K562 (cell line): ENCODE data around the gene SLC24A3.

Experiments
- CBX8 ChIP-seq: fragments of 200-600 bp; sonication (generic); IDR thresholded peaks from 2 replicates; pipeline ENCODE4 v1.6.1; 2012; ENCODE audit warnings: borderline replicate concordance, mixed run types, low read depth, mild to moderate bottlenecking, moderate library complexity, mixed read lengths, low read length, control low read depth, inconsistent platforms; ENCODE audit not compliant: poor library complexity, severe bottlenecking; ENCODE audit errors: extremely low read depth
- CHD2 ChIP-seq: IDR thresholded peaks from 2 replicates; pipeline ENCODE4 v1.6.1; 2011; ENCODE audit warnings: low read depth, low read length
- KAT7 ChIP-seq: sonication (generic); formaldehyde crosslinking; IDR thresholded peaks from 2 replicates; pipeline ENCODE4 v1.8.0; 2022; ENCODE audit warnings: missing genetic modification reagents, mild to moderate bottlenecking, borderline replicate concordance
- SNIP1 ChIP-seq: fragments of 450-650 bp; IDR thresholded peaks from 2 replicates; pipeline ENCODE4 v1.7.1; 2017; ENCODE audit warnings: low read depth, mild to moderate bottlenecking
- TF ChIP-seq, protein P1 (sequence below), 2 experiments: fragments of 450-650 bp in 1 of 2; sonication (generic) in 1 of 2; formaldehyde crosslinking in 1 of 2; IDR thresholded peaks; 2 replicates each; pipeline versions ENCODE4 v1.7.1 to v1.9.0; 2016 to 2022; ENCODE audit warnings: inconsistent platforms in 1 of 2, mild to moderate bottlenecking in 1 of 2, missing genetic modification reagents in 1 of 2
- TF ChIP-seq, protein P2 (sequence below), 2 experiments: IDR thresholded peaks; 2 replicates each; pipeline ENCODE4 v1.6.1; 2012; ENCODE audit warnings: improper control_type of control experiment in 2 of 2, low read depth in 2 of 2, low read length in 2 of 2, borderline replicate concordance in 1 of 2
- TF ChIP-seq, protein P3 (sequence below), 3 experiments: IDR thresholded peaks in 2 of 3; conservative IDR thresholded peaks in 1 of 3; 2 replicates each; pipeline ENCODE4 v1.5.1; 2011 to 2012; ENCODE audit warnings: low read length in 3 of 3, mild to moderate bottlenecking in 3 of 3, control low read depth in 2 of 3, improper control_type of control experiment in 1 of 3, inconsistent platforms in 1 of 3, low read depth in 1 of 3, mixed read lengths in 1 of 3, moderate library complexity in 1 of 3; ENCODE audit not compliant: insufficient read depth in 2 of 3
- TF ChIP-seq, protein P4 (sequence below): fragments of 250-450 bp; sonication (Bioruptor Pico); IDR thresholded peaks from 2 replicates; pipeline ENCODE4 v1.4.0; 2020; ENCODE audit warnings: borderline replicate concordance

DNA sequence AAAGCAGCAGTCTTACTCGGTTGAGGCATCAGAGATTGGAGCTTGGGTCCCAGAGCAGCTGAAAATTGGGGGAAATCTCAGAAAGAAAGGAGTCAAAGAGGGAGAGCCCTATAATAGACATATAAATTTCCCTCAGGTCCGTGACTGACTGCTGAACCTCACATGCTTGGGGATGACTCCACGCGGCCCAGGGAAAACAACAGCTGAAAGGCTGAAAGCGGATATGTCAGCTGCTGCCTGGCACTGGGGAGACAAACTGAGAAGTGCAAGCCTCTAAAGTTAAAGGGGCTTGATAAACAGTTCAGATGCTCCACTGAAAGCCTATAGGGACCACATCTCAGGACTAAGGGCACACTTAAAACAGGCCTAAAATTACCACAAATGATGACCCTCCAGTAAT, 289.7 kb downstream of the SLC24A3 start:
- TF ChIP-seq, protein P1, sequence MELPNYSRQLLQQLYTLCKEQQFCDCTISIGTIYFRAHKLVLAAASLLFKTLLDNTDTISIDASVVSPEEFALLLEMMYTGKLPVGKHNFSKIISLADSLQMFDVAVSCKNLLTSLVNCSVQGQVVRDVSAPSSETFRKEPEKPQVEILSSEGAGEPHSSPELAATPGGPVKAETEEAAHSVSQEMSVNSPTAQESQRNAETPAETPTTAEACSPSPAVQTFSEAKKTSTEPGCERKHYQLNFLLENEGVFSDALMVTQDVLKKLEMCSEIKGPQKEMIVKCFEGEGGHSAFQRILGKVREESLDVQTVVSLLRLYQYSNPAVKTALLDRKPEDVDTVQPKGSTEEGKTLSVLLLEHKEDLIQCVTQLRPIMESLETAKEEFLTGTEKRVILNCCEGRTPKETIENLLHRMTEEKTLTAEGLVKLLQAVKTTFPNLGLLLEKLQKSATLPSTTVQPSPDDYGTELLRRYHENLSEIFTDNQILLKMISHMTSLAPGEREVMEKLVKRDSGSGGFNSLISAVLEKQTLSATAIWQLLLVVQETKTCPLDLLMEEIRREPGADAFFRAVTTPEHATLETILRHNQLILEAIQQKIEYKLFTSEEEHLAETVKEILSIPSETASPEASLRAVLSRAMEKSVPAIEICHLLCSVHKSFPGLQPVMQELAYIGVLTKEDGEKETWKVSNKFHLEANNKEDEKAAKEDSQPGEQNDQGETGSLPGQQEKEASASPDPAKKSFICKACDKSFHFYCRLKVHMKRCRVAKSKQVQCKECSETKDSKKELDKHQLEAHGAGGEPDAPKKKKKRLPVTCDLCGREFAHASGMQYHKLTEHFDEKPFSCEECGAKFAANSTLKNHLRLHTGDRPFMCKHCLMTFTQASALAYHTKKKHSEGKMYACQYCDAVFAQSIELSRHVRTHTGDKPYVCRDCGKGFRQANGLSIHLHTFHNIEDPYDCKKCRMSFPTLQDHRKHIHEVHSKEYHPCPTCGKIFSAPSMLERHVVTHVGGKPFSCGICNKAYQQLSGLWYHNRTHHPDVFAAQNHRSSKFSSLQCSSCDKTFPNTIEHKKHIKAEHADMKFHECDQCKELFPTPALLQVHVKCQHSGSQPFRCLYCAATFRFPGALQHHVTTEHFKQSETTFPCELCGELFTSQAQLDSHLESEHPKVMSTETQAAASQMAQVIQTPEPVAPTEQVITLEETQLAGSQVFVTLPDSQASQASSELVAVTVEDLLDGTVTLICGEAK (IDR thresholded peaks at IDR 0.05): no peak
- TF ChIP-seq, protein P1 (CRISPR knock-in tag; IDR thresholded peaks at IDR 0.05): no peak
- TF ChIP-seq, protein P2, sequence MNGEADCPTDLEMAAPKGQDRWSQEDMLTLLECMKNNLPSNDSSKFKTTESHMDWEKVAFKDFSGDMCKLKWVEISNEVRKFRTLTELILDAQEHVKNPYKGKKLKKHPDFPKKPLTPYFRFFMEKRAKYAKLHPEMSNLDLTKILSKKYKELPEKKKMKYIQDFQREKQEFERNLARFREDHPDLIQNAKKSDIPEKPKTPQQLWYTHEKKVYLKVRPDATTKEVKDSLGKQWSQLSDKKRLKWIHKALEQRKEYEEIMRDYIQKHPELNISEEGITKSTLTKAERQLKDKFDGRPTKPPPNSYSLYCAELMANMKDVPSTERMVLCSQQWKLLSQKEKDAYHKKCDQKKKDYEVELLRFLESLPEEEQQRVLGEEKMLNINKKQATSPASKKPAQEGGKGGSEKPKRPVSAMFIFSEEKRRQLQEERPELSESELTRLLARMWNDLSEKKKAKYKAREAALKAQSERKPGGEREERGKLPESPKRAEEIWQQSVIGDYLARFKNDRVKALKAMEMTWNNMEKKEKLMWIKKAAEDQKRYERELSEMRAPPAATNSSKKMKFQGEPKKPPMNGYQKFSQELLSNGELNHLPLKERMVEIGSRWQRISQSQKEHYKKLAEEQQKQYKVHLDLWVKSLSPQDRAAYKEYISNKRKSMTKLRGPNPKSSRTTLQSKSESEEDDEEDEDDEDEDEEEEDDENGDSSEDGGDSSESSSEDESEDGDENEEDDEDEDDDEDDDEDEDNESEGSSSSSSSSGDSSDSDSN (IDR thresholded peaks at IDR 0.05; ENCODE audit: borderline replicate concordance in 1 of 2, low read depth in 2 of 2, low read length in 2 of 2): no peak
- no peak for TF ChIP-seq SNIP1
- TF ChIP-seq, protein P3, sequence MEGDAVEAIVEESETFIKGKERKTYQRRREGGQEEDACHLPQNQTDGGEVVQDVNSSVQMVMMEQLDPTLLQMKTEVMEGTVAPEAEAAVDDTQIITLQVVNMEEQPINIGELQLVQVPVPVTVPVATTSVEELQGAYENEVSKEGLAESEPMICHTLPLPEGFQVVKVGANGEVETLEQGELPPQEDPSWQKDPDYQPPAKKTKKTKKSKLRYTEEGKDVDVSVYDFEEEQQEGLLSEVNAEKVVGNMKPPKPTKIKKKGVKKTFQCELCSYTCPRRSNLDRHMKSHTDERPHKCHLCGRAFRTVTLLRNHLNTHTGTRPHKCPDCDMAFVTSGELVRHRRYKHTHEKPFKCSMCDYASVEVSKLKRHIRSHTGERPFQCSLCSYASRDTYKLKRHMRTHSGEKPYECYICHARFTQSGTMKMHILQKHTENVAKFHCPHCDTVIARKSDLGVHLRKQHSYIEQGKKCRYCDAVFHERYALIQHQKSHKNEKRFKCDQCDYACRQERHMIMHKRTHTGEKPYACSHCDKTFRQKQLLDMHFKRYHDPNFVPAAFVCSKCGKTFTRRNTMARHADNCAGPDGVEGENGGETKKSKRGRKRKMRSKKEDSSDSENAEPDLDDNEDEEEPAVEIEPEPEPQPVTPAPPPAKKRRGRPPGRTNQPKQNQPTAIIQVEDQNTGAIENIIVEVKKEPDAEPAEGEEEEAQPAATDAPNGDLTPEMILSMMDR (IDR thresholded peaks at IDR 0.05 in 2 of 3, conservative IDR thresholded peaks at IDR 0.05 in 1 of 3; ENCODE audit: insufficient read depth in 2 of 3, low read depth in 1 of 3, low read length in 3 of 3): no peak
- no peak for TF ChIP-seq KAT7
- no peak for TF ChIP-seq CHD2
- TF ChIP-seq, protein P4, sequence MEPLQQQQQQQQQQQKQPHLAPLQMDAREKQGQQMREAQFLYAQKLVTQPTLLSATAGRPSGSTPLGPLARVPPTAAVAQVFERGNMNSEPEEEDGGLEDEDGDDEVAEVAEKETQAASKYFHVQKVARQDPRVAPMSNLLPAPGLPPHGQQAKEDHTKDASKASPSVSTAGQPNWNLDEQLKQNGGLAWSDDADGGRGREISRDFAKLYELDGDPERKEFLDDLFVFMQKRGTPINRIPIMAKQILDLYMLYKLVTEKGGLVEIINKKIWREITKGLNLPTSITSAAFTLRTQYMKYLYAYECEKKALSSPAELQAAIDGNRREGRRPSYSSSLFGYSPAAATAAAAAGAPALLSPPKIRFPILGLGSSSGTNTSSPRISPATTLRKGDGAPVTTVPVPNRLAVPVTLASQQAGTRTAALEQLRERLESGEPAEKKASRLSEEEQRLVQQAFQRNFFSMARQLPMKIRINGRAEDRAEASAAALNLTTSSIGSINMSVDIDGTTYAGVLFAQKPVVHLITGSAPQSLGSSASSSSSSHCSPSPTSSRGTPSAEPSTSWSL: no peak
- no peak for TF ChIP-seq CBX8
